NCI-H1930 (cell line): ENCODE measurements around the gene GPR179.
A peak's percentile ranks its signal among the peaks of the same experiment; 100 is the strongest.

ENCODE experiments used
- DNase-seq, 2 experiments: peaks; one replicate each; lab custom pipeline; 2025; lab: John Stamatoyannopoulos, UW

The GPR179 gene

DNA sequence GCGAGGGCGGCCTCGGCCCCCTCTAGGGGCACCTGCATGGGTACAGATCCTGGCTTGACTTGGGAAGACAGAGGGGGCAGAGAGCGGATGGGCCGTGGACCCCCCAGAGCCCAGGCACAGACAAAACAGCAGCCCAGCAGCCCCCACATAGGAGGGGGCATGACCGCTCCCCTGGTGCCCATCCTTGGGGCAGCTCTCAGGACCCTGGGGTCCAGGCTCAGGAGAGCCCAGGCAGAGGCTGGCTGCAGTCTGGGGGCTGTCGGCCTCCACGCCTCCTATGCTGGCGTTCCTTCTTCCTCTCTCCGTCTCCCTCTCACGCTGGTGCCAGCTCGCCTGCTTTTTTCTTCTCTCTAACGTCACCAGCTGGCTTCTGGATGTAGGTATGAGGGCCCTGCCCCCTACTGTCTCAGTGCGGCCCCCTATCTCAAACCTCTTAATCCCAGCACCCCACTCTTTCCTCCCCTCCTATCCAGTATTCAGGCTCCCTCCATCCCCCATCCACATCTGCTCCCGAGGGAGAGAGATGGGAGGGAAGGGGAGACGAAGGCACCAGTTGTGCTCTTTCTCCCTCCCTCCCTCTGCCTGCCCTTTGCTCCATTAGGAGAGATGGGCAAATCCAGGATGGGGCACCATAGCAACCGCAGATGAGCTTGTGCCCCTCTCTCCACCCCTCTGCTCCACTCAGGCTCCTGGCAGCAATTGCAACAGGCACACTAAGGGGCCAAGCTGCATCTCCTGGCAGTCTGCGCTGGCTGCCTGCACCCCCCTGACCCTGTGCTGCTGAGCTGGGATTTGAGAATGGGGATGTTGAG lies at the start of gene GPR179:
Gene GPR179, minus strand, starts transcription at position 349 of the 812 bp plus-strand sequence. Its CDS starts 167 bp downstream, at position 182.
- no peak for DNase-seq

DNA sequence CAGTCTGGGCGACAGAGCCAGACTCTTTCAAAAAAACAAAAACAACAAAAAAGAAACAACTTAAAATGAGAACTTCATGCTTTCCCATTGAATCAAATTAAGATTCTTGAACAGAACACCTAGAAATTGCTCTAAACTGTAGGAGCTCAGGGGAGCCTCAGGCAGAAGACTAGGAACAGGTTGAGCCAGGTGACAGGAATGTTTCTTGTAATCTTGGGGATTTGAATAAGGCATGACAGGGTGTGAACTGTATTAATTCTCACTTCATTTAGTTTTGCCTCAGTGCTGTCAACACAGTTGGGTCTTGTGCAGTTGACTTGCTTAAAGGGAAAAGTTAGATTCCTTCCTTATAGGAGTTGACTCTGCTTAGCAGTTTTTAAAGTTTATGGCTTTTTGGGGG lies 35.7 kb upstream of the GPR179 start:
- no peak for DNase-seq

- DNase-seq, result no peak
Observed at GRCh38 chr17:38369124-38369886, 25.5 kb upstream of the GPR179 start.

DNA sequence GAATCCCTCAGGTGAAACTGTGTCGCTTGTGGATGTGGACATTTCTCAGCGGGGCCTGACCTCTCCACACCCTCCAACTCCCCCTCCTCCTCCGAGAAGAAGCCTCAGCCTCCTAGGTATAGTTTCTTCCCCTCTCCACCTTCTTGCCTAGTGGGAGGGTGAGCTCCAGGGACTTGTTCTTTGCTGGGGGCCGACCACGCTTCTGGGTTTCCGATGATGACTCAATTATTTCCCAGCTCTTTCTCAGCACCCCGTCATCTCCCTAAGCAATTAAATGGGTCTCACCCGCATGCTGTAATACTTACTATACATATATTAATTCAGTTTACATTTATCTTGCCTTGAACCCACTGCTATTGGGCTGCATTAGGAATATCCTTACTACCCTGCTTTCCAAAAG lies 21.0 kb upstream of the GPR179 start:
- DNase-seq, result no peak

- DNase-seq, result no peak
Observed at GRCh38 chr17:38363016-38363415, 19.3 kb upstream of the GPR179 start.

- no peak for DNase-seq
Observed at GRCh38 chr17:38361694-38362465, 18.1 kb upstream of the GPR179 start.

DNA sequence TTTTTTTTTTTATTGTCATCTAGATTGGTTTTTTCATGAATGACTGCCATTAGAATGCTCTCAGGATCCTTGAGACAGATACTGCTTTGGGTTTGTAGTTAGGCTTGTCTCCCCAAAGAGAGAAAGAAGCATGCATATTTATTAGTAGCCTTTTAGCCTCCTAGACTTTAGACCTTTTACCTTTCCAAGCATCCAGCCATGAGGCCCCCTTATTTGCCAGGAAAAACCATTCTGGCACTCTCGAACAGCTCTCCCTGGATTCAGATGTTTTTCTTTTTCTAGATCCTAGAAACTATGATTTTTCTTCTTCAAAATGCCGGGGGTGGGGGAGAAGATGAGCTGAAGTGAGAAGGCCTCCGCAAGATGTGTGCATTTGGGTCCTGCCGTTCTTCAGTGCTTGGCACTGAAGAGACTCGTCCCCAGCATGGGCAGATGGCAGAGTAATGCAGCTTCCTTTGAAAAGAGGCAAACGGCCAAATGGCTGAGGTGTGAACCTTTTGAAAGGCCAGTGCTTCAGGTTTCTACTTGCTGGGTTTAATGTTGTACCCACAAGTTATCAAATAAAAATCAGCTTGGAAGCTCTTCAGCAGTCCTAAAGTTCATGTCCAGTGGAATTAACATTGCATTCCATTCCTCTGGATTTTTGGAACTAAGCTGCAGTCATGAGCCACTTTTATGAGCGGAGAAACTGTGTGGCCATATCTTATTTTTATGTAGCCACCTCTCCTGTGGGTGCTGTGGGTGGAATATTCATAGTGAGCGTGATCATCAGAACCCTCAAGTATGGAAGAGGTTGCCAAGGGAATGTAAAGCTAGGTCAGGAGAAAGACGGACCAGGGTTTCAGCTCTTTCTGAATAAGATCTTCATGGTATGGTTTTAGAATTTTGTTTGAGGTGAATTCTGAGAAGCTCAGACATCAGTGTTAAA lies 15.1 kb upstream of the GPR179 start:
- no peak for DNase-seq

DNA sequence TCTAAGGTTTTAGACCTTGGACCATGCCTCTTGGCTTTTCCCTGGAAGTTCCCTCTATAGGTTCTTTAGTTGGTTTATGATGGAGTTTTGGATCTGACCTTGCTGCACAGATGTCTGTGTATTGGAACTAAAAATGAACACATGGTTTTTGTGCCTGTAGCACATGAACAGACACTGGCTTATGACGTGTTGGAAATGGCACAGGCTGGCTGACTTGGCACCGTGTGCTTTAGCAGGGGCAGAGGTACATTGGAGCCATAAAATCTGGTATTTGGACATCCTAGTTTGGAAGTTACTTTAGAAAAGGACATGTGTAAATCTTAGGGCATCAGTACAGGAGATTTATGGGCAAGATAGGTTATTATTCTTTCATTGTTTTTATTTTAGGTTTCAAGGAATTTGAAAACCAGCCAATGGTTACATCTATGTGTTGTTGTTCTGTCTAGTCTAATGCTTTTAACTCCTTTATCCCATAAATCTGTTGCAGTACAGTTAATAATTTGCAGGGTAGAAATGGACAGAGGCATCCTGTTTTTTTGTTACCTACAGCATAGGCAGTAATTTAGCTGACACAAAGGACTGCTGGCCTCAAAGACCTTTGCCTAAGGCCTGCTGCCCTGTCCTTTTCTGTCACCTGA lies 13.8 kb upstream of the GPR179 start:
- no peak for DNase-seq

DNA sequence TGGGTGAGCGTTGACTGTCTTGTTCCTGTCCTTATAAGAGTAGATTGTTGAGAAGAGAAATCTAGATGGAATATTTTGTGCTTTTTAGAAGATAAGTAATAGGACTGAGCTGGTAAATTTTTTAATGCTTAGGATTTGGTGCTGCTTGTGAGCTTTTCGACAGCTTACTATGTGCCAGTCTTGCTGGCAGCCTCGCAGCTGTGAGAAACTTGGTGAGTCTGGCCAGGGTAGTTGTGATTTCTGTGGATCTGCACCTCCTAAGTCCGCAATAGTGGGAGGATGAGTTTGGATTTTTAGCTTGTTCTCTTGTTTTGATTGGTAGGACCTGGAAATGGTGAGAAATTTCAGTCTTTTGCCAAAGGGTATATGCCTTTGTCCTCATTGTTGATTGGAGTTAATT lies 11.5 kb upstream of the GPR179 start:
- DNase-seq, result no peak

DNA sequence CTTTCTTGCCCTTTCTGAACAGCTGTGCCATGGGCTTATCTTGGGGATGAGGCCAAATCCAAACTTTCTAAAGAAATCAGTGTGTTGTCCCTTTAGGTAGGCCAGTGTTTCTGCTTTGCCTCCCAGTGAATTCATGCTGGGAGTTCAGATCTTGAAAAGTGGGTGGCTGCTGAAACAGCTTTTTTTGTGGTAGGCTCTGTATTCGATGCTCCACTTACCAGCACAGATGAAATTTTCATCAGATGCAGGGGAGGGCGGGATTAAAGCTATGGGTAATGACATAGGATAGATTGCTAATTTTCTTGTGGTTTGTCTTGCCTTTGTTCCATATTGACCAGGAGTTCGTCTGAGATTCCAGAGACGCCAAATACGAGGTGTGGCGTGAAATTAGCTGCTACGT lies 10.7 kb upstream of the GPR179 start:
- no peak for DNase-seq

GRCh38 chr17:38353668-38354067 lies 9.9 kb upstream of the GPR179 start:
- no peak for DNase-seq

- DNase-seq, result no peak
Observed at GRCh38 chr17:38353086-38353604, 9.4 kb upstream of the GPR179 start.

- no peak for DNase-seq
Observed at GRCh38 chr17:38352245-38353085, 8.7 kb upstream of the GPR179 start.

GRCh38 chr17:38351412-38352222 lies 7.9 kb upstream of the GPR179 start, which contains the start of gene SOCS7:
Gene SOCS7, plus strand, starts transcription at chr17:38351844. Its CDS starts 209 bp downstream, at chr17:38352053.
- peak; percentile 82 to 92 for DNase-seq

DNA sequence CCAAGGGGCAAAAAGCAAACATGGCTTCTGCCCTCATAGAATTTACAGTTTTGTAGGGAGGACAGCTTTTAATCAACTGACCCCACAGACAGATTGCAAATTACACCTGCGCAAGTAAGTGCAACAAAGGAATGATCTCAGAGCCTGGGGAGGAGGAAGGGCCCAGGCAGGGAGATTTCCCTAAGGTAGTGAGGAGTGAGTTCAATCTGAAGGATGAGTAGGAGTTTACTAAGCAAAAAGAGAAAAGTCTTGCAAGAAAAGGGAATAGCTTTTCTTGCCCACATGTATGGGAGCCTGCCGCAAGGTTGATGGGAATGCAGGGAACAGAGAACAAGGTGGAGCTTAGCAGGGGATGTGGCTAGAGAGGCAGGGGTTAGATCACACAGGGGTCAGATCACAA lies 6.3 kb upstream of the GPR179 start:
- DNase-seq, result no peak

- DNase-seq, result peak; percentile 37 to 70
Observed at GRCh38 chr17:38349097-38349730, 5.5 kb upstream of the GPR179 start.

DNA sequence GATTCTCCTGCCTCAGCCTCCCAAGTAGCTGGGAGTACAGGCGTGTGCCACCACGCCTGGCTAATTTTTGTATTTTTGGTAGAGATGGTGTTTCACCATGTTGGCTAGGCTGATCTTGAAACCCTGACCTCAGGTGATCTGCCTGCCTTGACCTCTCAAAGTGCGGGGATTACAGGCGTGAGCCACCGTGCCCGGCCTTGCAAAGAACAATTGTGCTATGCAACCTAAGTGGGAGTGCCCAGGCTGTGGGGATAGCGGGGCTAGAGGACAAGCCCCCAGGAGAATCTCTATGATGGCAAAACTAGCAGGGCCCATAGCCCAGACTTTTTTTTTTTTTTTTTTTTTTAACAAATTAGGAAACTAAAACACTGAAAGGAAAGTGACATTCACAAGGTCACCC lies 2.0 kb upstream of the GPR179 start:
- no peak for DNase-seq

DNA sequence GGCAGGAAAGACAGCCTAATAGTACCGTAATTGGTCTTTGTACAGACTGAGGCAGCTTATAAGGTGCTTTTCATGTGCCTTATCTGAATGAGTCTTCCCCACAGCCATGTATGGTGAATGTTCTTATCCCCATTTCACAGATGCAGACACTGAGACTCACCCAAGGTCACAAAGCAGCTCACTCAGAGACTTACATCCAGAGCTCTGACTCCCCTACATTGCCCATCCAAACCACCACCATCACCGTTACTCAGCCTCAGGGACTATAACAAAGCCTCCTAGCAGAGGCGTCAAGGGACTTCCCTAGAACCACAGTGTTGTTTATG lies 627 bp upstream of the GPR179 start:
- DNase-seq, result no peak
